GM23248 (cell line): ENCODE measurements around the gene GGCX. TPM values are rescaled to one million over a fixed set of nuclear protein-coding genes. Genes with fewer than 3 reads are reported as not detected.
A peak's percentile ranks its signal among the peaks of the same experiment; 100 is the strongest.

Experiments used
- DNase-seq: peaks from one replicate; pipeline ENCODE4 v3.0.0-alpha.2; 2015
- H2AFZ ChIP-seq: fragments of 200-600 bp; sonication (generic); 2 replicates; pipeline ENCODE4 v1.6.1; 2016; ENCODE audit warnings: antibody characterized with exemption
- H3F3A ChIP-seq: fragments of 200-600 bp; sonication (generic); 2 replicates; pipeline ENCODE4 v1.6.1; 2016; ENCODE audit warnings: mild to moderate bottlenecking, antibody characterized with exemption, mixed run types; ENCODE audit not compliant: insufficient read depth
- H3K27ac ChIP-seq: fragments of 200-600 bp; sonication (generic); 2 replicates; pipeline ENCODE4 v1.5.1; 2016; ENCODE audit warnings: mild to moderate bottlenecking
- H3K27me3 ChIP-seq: fragments of 200-600 bp; sonication (generic); replicated peaks from 2 replicates; pipeline ENCODE4 v1.6.1; 2016; ENCODE audit warnings: mild to moderate bottlenecking; ENCODE audit not compliant: insufficient read depth
- H3K36me3 ChIP-seq: fragments of 200-600 bp; sonication (generic); 2 replicates; pipeline ENCODE4 v1.6.1; 2016; ENCODE audit warnings: low read depth, mild to moderate bottlenecking
- H3K4me1 ChIP-seq: fragments of 200-600 bp; sonication (generic); 2 replicates; pipeline ENCODE4 v1.6.1; 2016; ENCODE audit warnings: mild to moderate bottlenecking; ENCODE audit not compliant: insufficient read depth
- H3K4me2 ChIP-seq: fragments of 200-600 bp; sonication (generic); one replicate; pipeline ENCODE4 v1.6.1; 2016; ENCODE audit warnings: mild to moderate bottlenecking; ENCODE audit not compliant: unreplicated experiment
- H3K4me3 ChIP-seq: fragments of 200-600 bp; sonication (generic); 2 replicates; pipeline ENCODE4 v1.5.1; 2016; ENCODE audit warnings: mild to moderate bottlenecking
- H3K79me2 ChIP-seq: fragments of 200-600 bp; sonication (generic); 2 replicates; pipeline ENCODE4 v1.6.1; 2016; ENCODE audit warnings: mild to moderate bottlenecking; ENCODE audit not compliant: insufficient read depth
- H3K9ac ChIP-seq: fragments of 200-600 bp; sonication (generic); 2 replicates; pipeline ENCODE4 v1.6.1; 2016; ENCODE audit warnings: mild to moderate bottlenecking
- H3K9me2 ChIP-seq: fragments of 200-600 bp; sonication (generic); 2 replicates; pipeline ENCODE4 v1.6.1; 2016; ENCODE audit warnings: mixed run types, mild to moderate bottlenecking, moderate library complexity; ENCODE audit not compliant: insufficient read depth
- H3K9me3 ChIP-seq: fragments of 200-600 bp; sonication (generic); one replicate; pipeline ENCODE4 v1.6.1; 2017; ENCODE audit warnings: low read depth
- H4K20me1 ChIP-seq: fragments of 200-600 bp; sonication (generic); 2 replicates; pipeline ENCODE4 v1.6.0; 2016; ENCODE audit not compliant: insufficient read depth
- EZH2 ChIP-seq: fragments of 200-600 bp; sonication (generic); IDR thresholded peaks from 2 replicates; pipeline ENCODE4 v1.6.1; 2018; ENCODE audit warnings: antibody characterized with exemption, mild to moderate bottlenecking; ENCODE audit not compliant: insufficient read depth, poor library complexity, severe bottlenecking
- EZH2phosphoT487 ChIP-seq: fragments of 200-600 bp; sonication (generic); IDR thresholded peaks from 2 replicates; pipeline ENCODE4 v1.6.1; 2018; ENCODE audit warnings: antibody characterized with exemption, moderate library complexity, mild to moderate bottlenecking, low read depth; ENCODE audit not compliant: insufficient read depth
- WGBS, 2 experiments: methylation state at CpG; one replicate each; pipeline ENCODE4 v1.1.6; 2015 to 2017; ENCODE audit warnings: low lambda C conversion rate in 2 of 2, low coverage in 1 of 2; ENCODE audit errors: missing lambda C conversion rate in 2 of 2; 5-methylcytosine and 5-hydroxymethylcytosine counted together
- in situ Hi-C: fragments of 300-500 bp; cut with MboI; formaldehyde crosslinking; loops from 2 replicates; pipeline ENCODE4 v1.15.0; 2020
- polyA plus RNA-seq: library from polyadenylated mRNA; unstranded; fragments of >200 nt; fragmentation: Nextera tagmentation; extraction: Ambion mirVana; gene quantifications from 2 replicates; pipeline ENCODE4 v1.2.1, GENCODE V29; 2016
- total RNA-seq: library from RNA; depleted of rRNA; stranded (reverse); fragments of >200 nt; shearing (Covaris generic); gene quantifications from 2 replicates; pipeline ENCODE4 v1.2.3, GENCODE V29; 2014

The GGCX gene
- total and polyA plus RNA-seq, 2 experiments from 2014 or later: 62.7 to 81.3 TPM

GRCh38 chr2:85539361-85540132, 21.7 kb downstream of the GGCX start:
- Histone ChIP-seq H3K36me3 (peaks cover 42% of the 10 kb centered on the region), H3F3A (peaks cover 64% of the 10 kb centered on the region), H3K9me2 (no peaks in the 10 kb centered on the region), H2AFZ (no peak overlapping the region), H4K20me1 (peaks cover 30% of the 10 kb centered on the region), H3K79me2 (peaks cover 68% of the 10 kb centered on the region), H3K9me3 (no peaks in the 10 kb centered on the region), H3K4me1 (peaks cover 37% of the 10 kb centered on the region), H3K4me2 (peak overlapping the region; percentile 100), H3K27ac (peak overlapping the region; percentile 95), H3K9ac (peak overlapping the region; percentile 98), H3K27me3 (no peaks in the 10 kb centered on the region), H3K4me3 (peak overlapping the region; percentile 92)
- peak; percentile 82 for DNase-seq
- WGBS, 2 experiments: 0 to 2% methylated on average over 25 to 54 of the region's 67 CpGs
- in situ Hi-C loops: no loop called here
- TF ChIP-seq EZH2: no peak
- no peak for TF ChIP-seq EZH2phosphoT487

- Histone ChIP-seq H3K9me3 (no peaks in the 10 kb centered on the region), H3K4me1 (peaks cover 34% of the 10 kb centered on the region), H3K9me2 (no peaks in the 10 kb centered on the region), H3F3A (peaks cover 56% of the 10 kb centered on the region), H3K27me3 (no peaks in the 10 kb centered on the region), H2AFZ (peak within 1 kb of the TSS; percentile 66), H3K4me3 (peak within 1 kb of the TSS; percentile 92), H3K79me2 (peaks cover 65% of the 10 kb centered on the region), H3K9ac (peak within 1 kb of the TSS; percentile 98), H3K36me3 (peaks cover 34% of the 10 kb centered on the region), H3K4me2 (peak within 1 kb of the TSS; percentile 100), H4K20me1 (peaks cover 30% of the 10 kb centered on the region), H3K27ac (peak within 1 kb of the TSS; percentile 95)
- 1% methylated on average over 81 to 85 of the region's 92 CpGs for WGBS, 2 experiments
- TF ChIP-seq EZH2: no peak
- no peak for TF ChIP-seq EZH2phosphoT487
- peak; percentile 93 for DNase-seq
- in situ Hi-C loops: no loop called here
These were observed 22.6 kb downstream of the GGCX start, which contains the start of gene MAT2A for GRCh38 chr2:85538507-85539360. TSS of gene MAT2A (plus strand) at chr2:85539168. CDS start at chr2:85539288, 120 bp downstream.

GRCh38 chr2:85537600-85538506, 23.4 kb downstream of the GGCX start:
- peaks cover 30% of the 10 kb centered on the region for H3K4me1 ChIP-seq
- peaks cover 47% of the 10 kb centered on the region for H3F3A ChIP-seq
- H2AFZ ChIP-seq: peak overlapping the region; percentile 66
- H3K27ac ChIP-seq: peak overlapping the region; percentile 95
- TF ChIP-seq EZH2 (no peak), EZH2phosphoT487 (no peak)
- WGBS, 2 experiments: 2 to 3% methylated on average over 35 of the region's 35 CpGs
- no peaks in the 10 kb centered on the region for H3K27me3 ChIP-seq
- no peaks in the 10 kb centered on the region for H3K9me3 ChIP-seq
- peak overlapping the region; percentile 92 for H3K4me3 ChIP-seq
- H3K36me3 ChIP-seq: peaks cover 25% of the 10 kb centered on the region
- no peaks in the 10 kb centered on the region for H3K9me2 ChIP-seq
- H3K79me2 ChIP-seq: peaks cover 56% of the 10 kb centered on the region
- peak; percentile 62 for DNase-seq
- H3K9ac ChIP-seq: peak overlapping the region; percentile 98
- in situ Hi-C loops: no loop called here
- peaks cover 26% of the 10 kb centered on the region for H4K20me1 ChIP-seq
- peak overlapping the region; percentile 100 for H3K4me2 ChIP-seq

- peaks cover 16% of the 10 kb centered on the region for H3K4me1 ChIP-seq
- WGBS, 2 experiments: 23 to 29% methylated on average over 3 of the region's 3 CpGs
- H3K27me3 ChIP-seq: no peaks in the 10 kb centered on the region
- H3K79me2 ChIP-seq: peaks cover 42% of the 10 kb centered on the region
- H3K9me2 ChIP-seq: no peaks in the 10 kb centered on the region
- peak overlapping the region; percentile 92 for H3K4me3 ChIP-seq
- H3K9me3 ChIP-seq: no peaks in the 10 kb centered on the region
- H3K9ac ChIP-seq: peak overlapping the region; percentile 98; the same call in 1 of the 2 replicates
- H3K36me3 ChIP-seq: peaks cover 11% of the 10 kb centered on the region
- peak overlapping the region; percentile 100 for H3K4me2 ChIP-seq
- H3K27ac ChIP-seq: peak overlapping the region; percentile 95
- TF ChIP-seq EZH2phosphoT487 (no peak), EZH2 (no peak)
- H2AFZ ChIP-seq: peak overlapping the region; percentile 66
- DNase-seq: peak; percentile 93
- H3F3A ChIP-seq: peaks cover 34% of the 10 kb centered on the region
- peaks cover 17% of the 10 kb centered on the region for H4K20me1 ChIP-seq
- in situ Hi-C loops: no loop called here
These were observed 24.8 kb downstream of the GGCX start for GRCh38 chr2:85536479-85536878.
